Suprapubic skin (tissue), 4 donors: Measurements from ENCODE around the gene ADCY9. TPM values are rescaled to one million over a fixed set of nuclear protein-coding genes. Genes with fewer than 3 reads are reported as not detected.

Experiments used
- DNase-seq, 2 donors: peaks; one replicate each; pipeline ENCODE4 v3.0.0-alpha.2; 2019; ENCODE audit warnings: low spot score in 2 of 2
- H3K27ac ChIP-seq: fragments of 200-600 bp; sonication (generic); one replicate; pipeline ENCODE4 v1.5.1; 2019
- H3K27me3 ChIP-seq: fragments of 200-600 bp; sonication (generic); one replicate; pipeline ENCODE4 v1.5.1; 2019
- H3K36me3 ChIP-seq: fragments of 200-600 bp; sonication (generic); one replicate; pipeline ENCODE4 v1.5.1; 2019
- H3K4me1 ChIP-seq: fragments of 200-600 bp; sonication (generic); one replicate; pipeline ENCODE4 v1.5.1; 2019
- H3K4me3 ChIP-seq: fragments of 200-600 bp; sonication (generic); one replicate; pipeline ENCODE4 v1.5.1; 2019; ENCODE audit warnings: mild to moderate bottlenecking
- H3K9me3 ChIP-seq: fragments of 200-600 bp; sonication (generic); one replicate; pipeline ENCODE4 v1.5.1; 2019
- EP300 ChIP-seq: sonication (generic); formaldehyde crosslinking; IDR thresholded peaks from one replicate; pipeline ENCODE4 v1.6.1; 2017; ENCODE audit warnings: antibody characterized with exemption
- POLR2A ChIP-seq, 2 donors: fragments of 450-650 bp; IDR thresholded peaks; one replicate each; pipeline ENCODE4 v1.6.1; 2017; ENCODE audit warnings: antibody characterized with exemption in 2 of 2, mild to moderate bottlenecking in 2 of 2, moderate library complexity in 2 of 2
- POLR2AphosphoS5 ChIP-seq, 3 donors: sonication (generic); formaldehyde crosslinking; IDR thresholded peaks; one replicate each; pipeline ENCODE4 v1.6.1; 2017; ENCODE audit warnings: antibody characterized with exemption in 3 of 3
- WGBS: methylation state at CpG from one replicate; pipeline ENCODE4 v1.1.5; 2018; 5-methylcytosine and 5-hydroxymethylcytosine counted together
- total RNA-seq, 4 donors: library from RNA; depleted of rRNA; stranded (reverse); fragments of >200 nt; gene quantifications; one replicate each; pipeline ENCODE4 v1.1.0, GENCODE V29; 2016
- TF ChIP-seq, protein P1 (sequence below), 2 donors: fragments of 200-600 bp in 1 of 2; fragments of 450-650 bp in 1 of 2; sonication (generic) in 1 of 2; IDR thresholded peaks; one replicate each; pipeline ENCODE4 v1.5.1; 2016 to 2019; ENCODE audit warnings: antibody characterized with exemption in 2 of 2, mild to moderate bottlenecking in 1 of 2, moderate library complexity in 1 of 2

Gene ADCY9
- total RNA-seq, 4 donors from 2014 or later, result 21.5 to 27.2 (median 26.4) TPM

DNA sequence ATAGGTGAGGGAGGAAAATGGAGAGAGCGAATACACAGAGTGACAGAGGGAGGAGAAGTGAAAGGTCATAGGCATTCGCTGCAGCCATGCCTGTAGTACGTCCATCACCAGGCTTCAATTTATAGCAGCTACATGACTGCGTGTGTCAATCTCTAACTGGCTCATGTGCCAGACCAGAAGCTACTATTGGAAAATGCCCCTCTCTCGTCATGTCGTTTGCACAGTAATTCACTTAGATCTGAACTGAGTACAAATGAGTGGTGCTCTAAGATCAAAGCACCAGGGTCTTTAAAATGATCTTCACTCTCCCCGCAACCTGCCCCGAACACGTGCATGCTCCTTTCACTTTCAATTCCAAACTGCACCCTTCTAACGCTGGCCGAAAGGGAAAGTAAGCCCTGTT lies 51.3 kb downstream of the ADCY9 start:
- no peak overlapping the region for H3K4me3 ChIP-seq
- H3K9me3 ChIP-seq, result peaks cover 19% of the 10 kb centered on the region
- H3K27ac ChIP-seq, result no peak overlapping the region
- DNase-seq, result no peak
- H3K27me3 ChIP-seq, result no peaks in the 10 kb centered on the region
- H3K4me1 ChIP-seq, result peaks cover 4% of the 10 kb centered on the region
- TF ChIP-seq, protein P1, sequence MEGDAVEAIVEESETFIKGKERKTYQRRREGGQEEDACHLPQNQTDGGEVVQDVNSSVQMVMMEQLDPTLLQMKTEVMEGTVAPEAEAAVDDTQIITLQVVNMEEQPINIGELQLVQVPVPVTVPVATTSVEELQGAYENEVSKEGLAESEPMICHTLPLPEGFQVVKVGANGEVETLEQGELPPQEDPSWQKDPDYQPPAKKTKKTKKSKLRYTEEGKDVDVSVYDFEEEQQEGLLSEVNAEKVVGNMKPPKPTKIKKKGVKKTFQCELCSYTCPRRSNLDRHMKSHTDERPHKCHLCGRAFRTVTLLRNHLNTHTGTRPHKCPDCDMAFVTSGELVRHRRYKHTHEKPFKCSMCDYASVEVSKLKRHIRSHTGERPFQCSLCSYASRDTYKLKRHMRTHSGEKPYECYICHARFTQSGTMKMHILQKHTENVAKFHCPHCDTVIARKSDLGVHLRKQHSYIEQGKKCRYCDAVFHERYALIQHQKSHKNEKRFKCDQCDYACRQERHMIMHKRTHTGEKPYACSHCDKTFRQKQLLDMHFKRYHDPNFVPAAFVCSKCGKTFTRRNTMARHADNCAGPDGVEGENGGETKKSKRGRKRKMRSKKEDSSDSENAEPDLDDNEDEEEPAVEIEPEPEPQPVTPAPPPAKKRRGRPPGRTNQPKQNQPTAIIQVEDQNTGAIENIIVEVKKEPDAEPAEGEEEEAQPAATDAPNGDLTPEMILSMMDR (IDR thresholded peaks at IDR 0.05), result no peak
- TF ChIP-seq POLR2A (IDR thresholded peaks at IDR 0.05) (no peak), EP300 (no peak), POLR2AphosphoS5 (IDR thresholded peaks at IDR 0.05) (no peak)
- no peaks in the 10 kb centered on the region for H3K36me3 ChIP-seq
- WGBS, result 89% methylated on average over 11 of the region's 11 CpGs

DNA sequence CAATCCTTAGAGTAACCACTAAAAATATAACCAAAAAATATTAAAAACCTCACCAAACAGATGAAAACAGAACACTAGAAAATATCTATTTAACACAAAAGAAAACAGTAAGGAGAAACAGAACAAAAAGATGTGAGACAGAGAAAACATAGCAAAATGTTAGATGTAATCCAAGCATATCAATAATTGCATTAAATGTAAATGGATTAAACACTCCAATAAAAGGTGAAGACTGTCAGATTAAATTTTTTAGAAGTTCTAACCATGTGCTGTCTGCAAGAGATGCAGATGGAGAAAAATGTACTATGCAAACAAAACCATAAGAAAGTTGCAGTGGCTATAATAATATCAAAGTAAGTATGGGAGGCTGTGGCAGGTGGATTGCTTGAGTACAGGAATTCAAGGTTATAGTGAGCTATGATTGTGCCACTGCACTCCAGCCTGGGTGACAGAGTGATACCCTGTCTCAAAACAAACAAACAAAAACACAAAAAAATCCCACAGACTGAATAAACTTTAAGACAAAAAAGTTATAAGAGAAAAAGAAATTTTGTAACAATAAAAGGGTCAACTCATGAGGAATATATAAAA lies 53.9 kb downstream of the ADCY9 start:
- Histone ChIP-seq H3K4me1 (no peaks in the 10 kb centered on the region), H3K27me3 (no peaks in the 10 kb centered on the region), H3K4me3 (no peak overlapping the region), H3K36me3 (no peaks in the 10 kb centered on the region), H3K9me3 (peaks cover 19% of the 10 kb centered on the region), H3K27ac (no peak overlapping the region)
- DNase-seq, result no peak
- TF ChIP-seq, protein P1 (IDR thresholded peaks at IDR 0.05), result no peak
- no peak for TF ChIP-seq POLR2AphosphoS5 (IDR thresholded peaks at IDR 0.05)

DNA sequence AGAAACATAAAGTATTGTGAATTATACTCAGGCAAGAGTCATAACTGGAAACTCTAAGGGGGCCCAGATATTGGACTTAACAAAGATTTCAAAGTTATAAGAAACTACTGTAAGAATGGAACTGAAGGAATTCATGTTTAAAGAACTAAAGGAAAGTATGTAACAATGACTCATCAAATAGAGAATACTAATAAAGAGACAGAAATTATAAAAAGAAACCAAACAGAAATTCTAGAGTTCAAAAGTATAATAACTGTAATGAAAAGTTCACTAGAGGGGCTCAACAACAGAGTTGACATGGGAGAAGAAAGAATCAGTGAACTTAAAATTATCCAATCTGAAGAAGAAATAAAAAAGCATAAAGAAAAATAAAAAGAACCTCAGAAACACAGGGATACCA lies 55.4 kb downstream of the ADCY9 start:
- Histone ChIP-seq H3K4me3 (no peak overlapping the region), H3K4me1 (no peaks in the 10 kb centered on the region), H3K9me3 (peaks cover 19% of the 10 kb centered on the region), H3K27me3 (no peaks in the 10 kb centered on the region), H3K27ac (no peak overlapping the region), H3K36me3 (no peaks in the 10 kb centered on the region)
- no peak for DNase-seq
- TF ChIP-seq POLR2AphosphoS5 (IDR thresholded peaks at IDR 0.05), result no peak
- TF ChIP-seq, protein P1 (IDR thresholded peaks at IDR 0.05), result no peak
- TF ChIP-seq POLR2A (IDR thresholded peaks at IDR 0.05), result no peak
- no peak for TF ChIP-seq EP300

DNA sequence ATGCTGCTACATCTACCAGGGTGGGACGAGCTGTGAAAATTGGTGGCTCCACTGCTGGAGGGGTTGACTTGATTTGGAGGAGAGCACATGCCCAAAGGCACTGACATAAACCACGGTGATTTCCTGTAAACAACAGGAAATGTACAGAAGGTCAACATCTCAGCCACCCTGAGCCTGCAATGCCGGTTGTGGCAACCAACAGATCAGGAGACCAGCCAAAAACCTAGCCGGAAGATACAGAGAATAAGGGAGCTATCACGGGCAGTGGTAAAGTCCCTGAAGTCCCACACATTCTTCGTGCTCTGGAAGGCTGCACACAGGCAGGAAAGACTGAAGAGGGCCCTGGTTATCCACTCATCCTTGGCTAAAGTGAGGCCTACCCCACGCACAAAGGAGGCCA lies 56.2 kb downstream of the ADCY9 start:
- no peak overlapping the region for H3K27ac ChIP-seq
- peaks cover 19% of the 10 kb centered on the region for H3K9me3 ChIP-seq
- TF ChIP-seq EP300, result no peak
- TF ChIP-seq POLR2A (IDR thresholded peaks at IDR 0.05), result no peak
- TF ChIP-seq POLR2AphosphoS5 (IDR thresholded peaks at IDR 0.05), result no peak
- H3K27me3 ChIP-seq, result no peaks in the 10 kb centered on the region
- no peak overlapping the region for H3K4me3 ChIP-seq
- 67% methylated on average over 7 of the region's 7 CpGs for WGBS
- no peaks in the 10 kb centered on the region for H3K36me3 ChIP-seq
- no peak for DNase-seq
- H3K4me1 ChIP-seq, result peaks cover under 1% of the 10 kb centered on the region

DNA sequence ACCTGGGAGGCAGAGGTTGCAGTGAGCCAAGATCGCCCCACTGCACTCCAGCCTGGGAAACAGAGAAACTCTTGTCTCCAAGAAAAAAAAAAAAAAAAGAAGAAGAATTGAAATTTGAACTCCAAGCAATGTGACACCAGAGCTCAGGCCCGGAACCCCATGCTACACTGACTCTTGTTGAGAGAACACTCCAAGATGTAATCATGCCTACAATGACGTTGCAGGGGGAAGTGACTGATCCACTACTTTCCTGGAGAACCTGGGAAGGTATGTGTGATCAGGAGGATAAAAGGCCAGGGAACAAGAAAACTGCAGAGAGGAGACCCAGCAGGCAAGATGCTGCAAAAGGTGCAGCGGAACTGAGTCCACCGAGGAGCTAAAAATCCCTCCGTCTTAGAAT lies 57.9 kb downstream of the ADCY9 start:
- Histone ChIP-seq H3K36me3 (no peaks in the 10 kb centered on the region), H3K27me3 (no peaks in the 10 kb centered on the region), H3K9me3 (peaks cover 19% of the 10 kb centered on the region), H3K4me1 (peaks cover 16% of the 10 kb centered on the region), H3K4me3 (no peak overlapping the region), H3K27ac (no peak overlapping the region)
- TF ChIP-seq EP300 (no peak), POLR2A (IDR thresholded peaks at IDR 0.05) (no peak)
- TF ChIP-seq, protein P1 (IDR thresholded peaks at IDR 0.05), result no peak
- 92% methylated on average over 6 of the region's 6 CpGs for WGBS
- DNase-seq, result no peak

DNA sequence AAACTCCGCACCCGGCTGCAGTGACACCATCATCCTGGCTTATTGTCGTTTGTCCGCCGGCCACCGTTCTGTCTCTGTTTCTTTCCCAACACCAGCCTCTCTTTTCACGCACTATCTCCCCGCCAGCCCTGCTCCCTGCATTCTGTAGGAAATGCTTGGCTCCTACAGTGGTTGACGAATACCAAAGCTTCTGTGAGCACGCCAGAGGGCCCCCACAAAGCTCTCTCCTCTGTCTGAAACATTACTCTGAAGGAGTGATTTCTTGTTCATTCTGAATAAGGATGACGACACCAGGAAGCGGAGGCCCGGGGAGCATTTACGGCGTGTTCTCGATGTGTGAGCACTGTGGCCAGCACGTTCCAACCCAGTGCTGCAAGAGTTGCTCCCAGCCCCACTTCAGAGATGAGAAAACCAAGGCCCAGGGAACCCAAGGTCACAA lies 58.8 kb downstream of the ADCY9 start:
- Histone ChIP-seq H3K4me3 (no peak overlapping the region), H3K27ac (no peak overlapping the region), H3K9me3 (peaks cover 18% of the 10 kb centered on the region), H3K36me3 (no peaks in the 10 kb centered on the region), H3K4me1 (peaks cover 25% of the 10 kb centered on the region), H3K27me3 (no peaks in the 10 kb centered on the region)
- WGBS, result 92% methylated on average over 17 of the region's 17 CpGs
- DNase-seq, result no peak
- TF ChIP-seq, protein P1 (IDR thresholded peaks at IDR 0.05), result no peak
- TF ChIP-seq POLR2AphosphoS5 (IDR thresholded peaks at IDR 0.05) (no peak), EP300 (no peak), POLR2A (IDR thresholded peaks at IDR 0.05) (no peak)
